ENCODE measurements around the gene PPFIBP2.

PPFIBP2 gene

GRCh38 chr11:7558046-7558445 is 44.2 kb downstream of the PPFIBP2 start:
- no peak for DNase-seq

DNA sequence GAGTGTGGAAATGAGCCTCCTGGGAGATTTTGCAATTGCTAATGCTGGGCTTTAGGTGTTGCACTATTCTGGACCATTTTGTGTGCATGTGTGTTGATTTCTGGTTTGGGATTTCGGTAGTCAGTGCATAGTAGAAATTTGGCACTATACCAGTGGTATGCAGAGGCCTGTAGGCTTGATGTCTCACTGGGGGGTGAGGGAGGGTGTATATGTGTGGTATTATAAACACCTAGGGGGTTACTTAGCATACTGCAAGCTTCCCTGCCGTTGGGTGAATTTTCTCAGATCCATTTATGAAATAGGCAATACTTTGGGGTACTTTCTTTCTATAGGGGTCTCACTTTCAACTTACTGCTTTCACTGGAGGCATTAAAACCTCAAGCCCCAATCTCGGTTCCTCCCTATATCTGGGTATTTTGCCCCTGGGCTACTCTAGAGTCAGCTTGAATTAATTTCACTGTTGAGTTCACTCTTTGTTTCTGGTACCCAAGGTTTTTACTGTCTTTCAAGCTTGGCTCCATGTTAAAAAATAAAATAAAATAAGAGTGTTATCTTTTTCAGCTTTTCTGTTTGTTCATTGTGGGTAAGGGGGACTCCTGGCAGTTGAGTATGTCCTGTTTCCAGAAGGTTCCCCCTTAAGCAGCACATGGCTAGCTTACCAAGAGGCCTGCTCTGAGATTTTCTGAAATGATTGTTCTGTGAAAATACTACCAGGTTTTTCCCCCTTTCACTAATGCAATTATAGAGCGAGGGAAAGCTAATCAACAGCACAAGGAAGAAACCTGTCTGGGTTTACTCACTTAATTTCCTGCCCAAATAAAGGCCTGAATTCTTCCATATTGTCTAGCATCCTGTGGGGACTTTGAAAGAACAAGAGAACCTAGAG is 45.8 kb downstream of the PPFIBP2 start:
- no peak for DNase-seq

DNA sequence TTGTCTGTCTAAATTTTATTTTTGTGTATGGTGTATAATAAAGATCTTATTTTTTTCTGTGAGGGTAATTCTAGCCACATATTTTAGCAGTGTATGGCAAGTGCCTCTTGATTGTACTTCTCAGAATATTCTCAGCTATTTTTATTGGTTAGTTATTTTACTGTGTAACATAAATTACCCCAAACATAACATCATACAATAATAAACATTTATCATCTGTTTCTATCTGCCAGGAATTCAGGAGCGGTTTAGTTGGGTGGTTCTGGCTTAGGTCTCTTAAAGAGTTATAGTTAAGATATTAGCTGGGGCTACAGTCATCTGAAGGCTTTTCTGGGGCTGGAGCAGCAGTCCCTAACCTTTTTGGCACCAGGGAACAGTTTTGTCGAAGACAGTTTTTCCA is 47.8 kb downstream of the PPFIBP2 start:
- DNase-seq, result no peak

DNA sequence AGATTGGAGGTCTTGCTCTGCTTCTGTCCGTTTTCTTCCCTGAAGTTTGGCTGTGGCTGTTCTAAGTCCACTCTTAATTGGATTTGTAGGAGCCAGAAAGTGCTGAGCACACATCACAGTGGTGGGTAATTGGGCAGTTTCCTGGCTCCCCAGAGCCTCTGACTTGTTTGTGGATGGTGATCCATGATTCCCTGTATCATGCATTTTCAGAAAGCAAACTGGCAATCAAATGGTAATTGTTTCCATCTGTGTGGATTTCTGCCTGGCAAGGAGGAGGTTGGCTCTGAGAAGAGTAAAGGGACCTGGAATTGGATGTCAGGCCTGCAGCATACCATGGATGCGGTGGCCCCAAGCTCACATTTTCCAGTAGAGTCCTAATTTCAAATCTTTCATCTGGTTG is 49.5 kb downstream of the PPFIBP2 start:
- no peak for DNase-seq

DNA sequence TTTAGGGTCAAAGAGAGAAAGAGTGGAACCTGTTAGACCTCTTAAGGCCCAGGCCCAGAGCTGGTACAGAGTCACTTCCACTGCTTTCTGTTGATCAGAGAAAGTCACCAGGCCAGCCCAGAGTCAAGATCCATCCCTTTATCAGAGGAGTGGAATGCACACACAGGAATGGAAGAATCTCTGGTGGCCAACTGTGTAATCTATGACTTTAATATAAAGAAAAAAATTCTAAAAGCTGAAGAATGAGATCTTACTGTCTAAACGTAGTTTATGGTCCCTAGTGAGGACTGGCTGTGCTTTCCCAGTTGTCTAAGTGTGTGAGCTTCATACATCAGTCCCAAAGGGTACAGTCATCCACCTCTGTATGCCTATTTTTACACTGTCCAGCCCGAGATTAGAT is 51.0 kb downstream of the PPFIBP2 start:
- no peak for DNase-seq

DNA sequence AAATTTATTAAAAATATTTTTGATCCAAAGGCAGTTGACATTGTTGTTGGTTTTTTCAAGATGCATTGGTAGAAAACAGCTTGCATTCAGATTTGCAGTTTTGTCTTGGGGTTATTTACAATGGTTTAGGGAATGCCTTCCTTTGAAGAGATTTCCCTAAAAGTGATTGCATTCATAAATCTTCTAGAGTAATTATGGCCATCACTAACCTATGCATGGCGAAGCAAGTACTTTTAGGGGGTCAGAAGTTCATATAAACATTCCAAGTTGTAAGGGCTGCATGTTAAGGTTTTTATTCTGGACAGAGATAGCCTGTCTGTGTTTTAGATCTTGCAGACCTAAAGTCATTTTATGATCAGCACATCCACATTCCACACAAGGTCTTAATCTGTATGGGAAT is 53.5 kb downstream of the PPFIBP2 start:
- DNase-seq, result no peak

GRCh38 chr11:7569044-7569443 is 55.2 kb downstream of the PPFIBP2 start:
- no peak for DNase-seq

DNA sequence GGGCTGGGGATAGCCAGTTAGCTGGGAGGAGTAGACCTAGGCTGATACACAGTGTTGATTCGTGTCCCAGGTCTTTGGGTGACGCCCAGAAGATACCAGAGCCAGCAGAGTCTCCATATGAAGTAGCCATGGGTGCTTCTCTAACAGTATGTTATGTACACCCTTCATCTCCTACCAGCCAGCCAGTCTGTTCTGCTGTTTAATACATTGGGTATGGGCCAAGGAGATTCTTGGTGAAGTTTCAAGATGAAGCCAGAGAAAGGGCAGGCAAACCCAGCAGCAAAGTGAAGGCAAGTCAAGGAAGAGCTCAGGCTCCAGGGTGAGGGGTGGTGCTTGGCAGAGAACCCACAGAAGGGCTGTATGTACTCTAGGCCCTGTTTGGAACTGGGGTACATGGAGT is 56.4 kb downstream of the PPFIBP2 start:
- no peak for DNase-seq

GRCh38 chr11:7570938-7571521 is 57.2 kb downstream of the PPFIBP2 start:
- no peak for DNase-seq

DNA sequence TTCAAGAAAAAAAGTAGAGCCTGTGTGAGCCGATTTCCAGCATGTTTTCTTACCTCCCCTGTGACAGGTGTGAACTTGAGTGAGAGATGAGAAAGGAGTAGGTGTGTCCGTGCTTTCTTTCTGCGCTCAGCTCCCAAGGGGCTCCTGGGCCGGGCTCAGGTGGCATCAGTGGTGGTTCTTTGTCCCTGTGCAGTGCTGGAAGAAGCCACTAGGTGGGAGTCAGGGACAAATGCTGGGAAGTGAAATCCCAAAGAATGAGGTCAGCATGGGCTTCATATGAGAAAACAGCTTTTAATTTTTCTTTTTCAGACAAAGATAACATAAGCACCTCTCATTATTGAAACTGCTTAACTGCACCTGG is 57.8 kb downstream of the PPFIBP2 start:
- DNase-seq, result peak; percentile 12 to 20

DNA sequence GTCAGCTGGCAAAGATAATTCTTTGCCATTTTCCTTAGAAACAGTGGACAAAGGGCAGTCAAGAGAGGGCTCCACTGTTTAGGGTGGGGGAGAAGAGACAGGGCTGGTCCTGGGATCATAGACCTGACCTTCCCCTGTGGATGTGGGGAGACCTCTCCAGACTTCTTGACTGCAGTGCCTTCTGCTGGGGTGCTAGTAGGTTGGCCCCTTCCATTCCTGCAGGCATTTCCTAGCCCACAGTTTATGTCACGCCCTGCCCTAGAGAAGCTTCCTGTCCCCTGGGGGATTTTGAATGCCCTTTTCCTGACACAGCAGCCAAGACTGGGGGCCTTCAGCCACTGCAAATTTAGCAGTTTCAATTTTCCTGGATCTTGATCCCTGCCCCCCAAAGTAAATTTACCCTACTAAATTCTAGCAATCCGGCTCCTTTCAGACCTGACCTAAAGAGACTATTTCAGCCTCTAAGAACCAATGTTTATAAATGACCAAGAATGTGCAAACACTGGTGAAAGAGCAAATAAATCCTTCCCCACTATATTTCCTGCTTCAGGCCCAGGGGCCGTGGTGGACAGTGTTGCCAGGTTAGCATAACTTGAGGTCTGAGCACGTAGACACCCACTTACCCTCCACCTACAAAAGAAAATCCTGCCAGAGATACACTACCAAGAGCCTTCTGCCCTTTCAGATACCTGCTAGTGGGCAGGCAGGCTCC is 58.4 kb downstream of the PPFIBP2 start:
- DNase-seq, result no peak

GRCh38 chr11:7573193-7573557 is 59.4 kb downstream of the PPFIBP2 start:
- DNase-seq, result no peak

- no peak for DNase-seq
These were observed 59.9 kb downstream of the PPFIBP2 start for GRCh38 chr11:7573558-7574296.

DNA sequence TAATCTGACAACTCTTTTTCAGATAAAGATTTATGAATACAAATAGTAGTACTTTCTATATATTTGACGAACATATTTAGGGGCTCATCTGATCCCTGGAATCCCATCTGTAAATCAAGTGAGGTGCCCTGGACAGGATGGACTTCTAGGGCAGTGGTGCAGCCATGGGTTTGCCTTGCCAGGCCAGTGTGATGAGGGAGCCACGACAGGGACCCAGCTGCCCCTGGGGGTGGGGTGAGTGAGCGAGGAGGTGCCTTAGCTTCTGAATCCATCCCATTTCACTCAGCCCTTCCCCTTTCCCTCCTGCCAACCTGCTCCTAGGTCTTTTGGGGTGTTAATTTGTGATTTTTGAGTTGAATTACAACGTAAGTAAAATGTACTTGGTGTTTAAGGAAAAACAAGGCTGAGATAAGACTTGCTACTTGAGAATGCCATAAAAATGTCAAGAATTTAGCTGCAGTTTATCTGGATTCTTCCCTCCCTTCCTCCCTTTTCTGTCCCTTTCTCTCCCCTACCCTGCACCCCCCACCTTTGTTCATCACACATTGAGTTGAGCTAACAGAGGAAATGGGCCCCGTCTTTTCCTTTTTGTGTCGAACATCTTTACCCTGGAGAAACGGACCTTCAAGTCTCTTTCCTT is 60.8 kb downstream of the PPFIBP2 start:
- DNase-seq, result no peak

GRCh38 chr11:7575841-7576725 is 62.3 kb downstream of the PPFIBP2 start:
- DNase-seq, result no peak

DNA sequence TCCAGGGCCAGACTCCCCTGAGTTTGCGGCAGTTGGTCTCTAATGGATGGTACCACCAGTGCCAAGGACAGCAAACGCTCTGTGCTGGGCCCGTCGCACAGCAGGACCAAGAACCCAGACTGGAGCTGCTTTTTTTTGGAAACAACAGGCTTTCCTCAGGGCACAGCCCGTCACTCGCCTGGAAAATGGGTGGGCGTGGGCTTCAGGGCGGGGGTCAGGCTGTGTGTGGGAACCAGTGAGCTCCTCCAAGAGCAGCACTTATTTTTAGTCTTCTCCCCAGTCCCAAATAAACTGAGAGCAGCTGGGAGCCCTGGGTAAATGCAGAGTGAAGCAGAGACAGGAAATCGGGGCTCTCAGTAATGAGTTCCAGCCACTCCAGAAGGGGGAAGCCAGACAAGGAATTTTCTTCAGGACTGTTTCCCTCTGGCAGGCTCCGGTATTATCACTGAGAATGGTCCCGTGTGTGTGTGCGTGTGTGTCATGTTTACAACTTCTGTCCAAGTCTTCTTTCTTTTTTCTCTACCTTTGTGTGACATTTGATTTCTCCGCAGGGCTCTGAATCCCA is 63.0 kb downstream of the PPFIBP2 start:
- no peak for DNase-seq

DNA sequence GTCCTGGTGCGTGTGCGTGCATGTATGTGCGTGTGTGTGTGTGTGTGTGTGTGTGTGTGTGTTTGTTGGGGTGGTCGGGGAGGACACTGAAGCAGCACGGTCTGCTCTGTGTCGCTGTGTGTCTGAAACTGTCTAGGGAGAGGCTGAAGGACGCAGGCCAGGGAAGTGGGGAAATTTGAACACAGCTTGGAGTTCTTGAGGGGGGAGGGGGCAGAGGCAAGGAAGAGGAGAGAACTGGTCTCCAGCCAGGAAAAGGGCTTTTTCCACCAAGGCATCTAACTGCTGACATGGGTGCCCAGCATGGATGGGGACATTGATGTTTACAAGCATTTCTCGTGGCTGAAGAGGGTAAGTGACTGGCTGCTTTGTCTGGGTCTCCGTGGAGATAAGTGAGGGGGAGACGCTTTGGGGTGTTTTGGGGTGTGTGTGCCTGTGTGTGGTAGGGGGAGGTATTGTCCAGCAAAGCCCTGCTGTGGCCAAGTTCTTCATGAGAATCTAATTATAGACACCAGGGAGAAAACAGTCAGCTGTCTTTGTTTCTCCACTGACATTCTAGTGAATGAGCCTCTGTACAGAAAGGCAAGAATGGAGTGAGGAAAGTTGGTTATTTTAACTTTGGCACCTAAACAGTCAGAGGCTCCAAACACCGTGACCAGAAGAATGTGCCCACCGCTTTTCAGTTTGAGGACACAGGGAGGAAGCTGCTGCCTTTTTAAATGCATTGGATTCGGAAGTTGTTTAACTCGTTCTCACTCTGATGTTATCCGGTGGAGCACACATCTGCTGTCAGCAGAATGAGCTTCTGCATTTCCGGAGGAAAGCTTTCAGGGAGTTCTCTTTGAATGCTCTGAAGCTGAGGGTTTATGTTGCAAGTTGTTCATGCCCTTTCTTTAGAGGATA is 63.7 kb downstream of the PPFIBP2 start:
- DNase-seq, result peak; percentile 66 to 73

GRCh38 chr11:7578276-7578955 is 64.6 kb downstream of the PPFIBP2 start:
- DNase-seq, result no peak

GRCh38 chr11:7579361-7579791 is 65.6 kb downstream of the PPFIBP2 start:
- no peak for DNase-seq

All from AML-193 (cell line).